CD4-positive, alpha-beta T cell treated with Interleukin-15 for 1 hour (primary cell): ENCODE results near the gene HAL.

ENCODE experiments used
- DNase-seq: peaks from one replicate; pipeline ENCODE4 v3.0.0-alpha.2; 2020

Gene HAL

DNA sequence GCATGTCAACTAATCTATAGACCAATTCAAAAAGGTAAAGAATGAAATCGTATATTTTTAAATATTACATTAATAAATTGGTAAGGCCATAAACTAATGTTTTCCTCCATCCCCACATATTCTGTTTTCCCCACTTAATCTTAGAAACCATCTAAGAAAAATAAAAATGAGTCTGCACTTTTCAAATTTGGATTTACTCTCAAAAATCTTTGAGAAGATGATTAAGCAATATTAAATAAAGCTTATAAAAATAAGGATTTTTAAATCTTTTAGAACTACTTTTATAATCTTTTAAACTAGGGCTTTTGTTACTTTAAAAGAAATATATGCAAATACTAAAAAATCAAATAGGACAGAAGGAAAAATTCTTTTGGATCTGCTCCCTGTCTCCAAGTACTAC is 10.6 kb upstream of the HAL start:
- DNase-seq: no peak

DNA sequence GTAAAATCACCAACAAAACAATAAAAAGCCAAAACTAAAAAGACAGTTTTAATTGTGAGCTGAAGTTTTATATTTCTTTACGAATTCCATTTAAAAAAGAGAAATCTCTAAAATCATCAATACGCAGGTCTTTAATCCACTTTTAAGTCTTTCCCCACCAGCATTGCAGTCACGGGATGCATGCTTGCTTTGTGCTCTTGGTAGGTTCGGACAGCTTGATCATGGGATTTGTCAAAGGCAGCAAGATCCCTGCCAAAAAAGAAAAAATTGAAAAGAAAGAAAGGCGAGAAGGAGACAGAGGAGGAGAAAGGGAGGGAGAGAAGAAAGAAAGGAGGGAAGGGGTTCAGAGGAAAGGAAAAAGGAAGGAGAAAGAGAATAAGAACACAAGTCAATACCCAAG is 4.7 kb upstream of the HAL start:
- DNase-seq: no peak

DNA sequence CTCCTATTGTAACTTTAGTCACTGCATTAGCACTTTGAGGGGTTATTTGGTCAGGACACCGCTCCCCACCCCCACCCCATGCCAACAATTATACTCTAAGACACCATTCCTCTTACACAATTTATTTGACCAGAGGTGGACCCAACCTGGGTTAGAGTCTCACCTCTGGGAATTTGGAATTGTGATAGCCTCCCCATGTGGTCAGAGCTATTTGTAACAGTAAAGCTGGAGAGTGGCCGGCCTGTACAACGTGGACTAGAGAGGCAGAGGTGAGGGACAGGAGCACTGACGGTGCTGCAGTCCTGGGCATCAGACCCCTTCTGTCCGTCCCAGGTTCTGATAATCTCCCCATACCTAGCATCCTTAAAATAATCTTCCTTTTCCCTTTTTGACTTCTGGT is 3.3 kb upstream of the HAL start:
- DNase-seq: no peak

DNA sequence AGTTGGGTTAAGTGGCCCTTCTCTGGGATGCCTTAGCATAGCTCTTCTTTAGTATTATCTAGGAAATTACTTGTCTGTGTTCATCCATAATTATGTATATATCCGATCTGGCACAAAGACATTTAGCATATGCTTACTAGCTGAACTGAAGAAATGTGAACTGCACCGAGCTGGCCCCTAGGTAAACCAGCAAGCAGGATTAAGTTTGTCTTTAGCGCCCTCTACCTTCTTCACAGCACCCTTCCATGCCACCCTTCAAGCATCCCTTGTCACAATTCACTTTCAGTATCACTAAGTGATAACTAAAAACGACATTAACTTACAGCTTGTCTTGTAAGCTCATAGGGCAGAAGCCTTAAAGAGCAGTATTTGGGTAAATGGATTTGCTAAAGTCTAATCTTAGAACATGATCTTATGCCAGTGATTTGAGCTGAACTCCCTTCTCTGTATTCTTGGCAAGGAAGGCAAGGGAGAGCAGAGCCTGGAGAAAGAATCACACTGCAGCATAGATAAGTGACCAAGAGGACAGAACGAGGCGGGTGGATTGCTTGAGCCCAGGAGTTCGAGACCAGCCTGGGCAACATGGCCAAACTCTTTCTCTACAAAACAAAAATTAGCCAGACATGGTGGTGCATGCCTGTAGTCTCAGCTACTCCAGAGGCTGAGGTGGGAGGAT is 2.6 kb upstream of the HAL start:
- DNase-seq: peak; percentile 53

DNA sequence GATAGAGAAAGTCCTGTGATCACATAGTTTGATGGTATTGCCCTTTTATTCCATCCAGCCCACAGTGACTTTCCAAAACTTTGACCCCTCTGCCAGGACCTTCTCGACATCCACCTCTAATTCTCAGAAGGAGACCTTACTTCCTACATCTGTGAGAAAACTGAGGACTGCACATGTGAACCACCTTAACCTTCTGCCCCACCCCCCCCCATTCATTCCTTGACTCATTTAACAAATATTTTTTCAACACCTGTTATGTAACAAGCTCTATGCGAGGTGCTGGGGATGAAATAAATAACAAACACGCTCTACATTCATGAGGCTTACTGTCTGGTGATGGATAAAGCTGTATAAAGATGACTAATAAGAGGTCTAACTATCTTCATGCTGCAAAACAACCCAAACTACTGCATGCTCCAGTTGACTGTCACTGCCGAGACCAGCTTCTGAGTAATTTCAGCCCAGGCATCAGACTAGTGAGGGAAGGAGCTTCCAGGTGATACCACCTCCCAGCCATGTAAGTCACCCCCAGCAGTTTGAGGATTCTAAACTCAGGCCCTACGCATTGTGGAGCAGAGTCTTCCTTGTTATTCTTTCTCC is 1.9 kb upstream of the HAL start:
- DNase-seq: no peak

DNA sequence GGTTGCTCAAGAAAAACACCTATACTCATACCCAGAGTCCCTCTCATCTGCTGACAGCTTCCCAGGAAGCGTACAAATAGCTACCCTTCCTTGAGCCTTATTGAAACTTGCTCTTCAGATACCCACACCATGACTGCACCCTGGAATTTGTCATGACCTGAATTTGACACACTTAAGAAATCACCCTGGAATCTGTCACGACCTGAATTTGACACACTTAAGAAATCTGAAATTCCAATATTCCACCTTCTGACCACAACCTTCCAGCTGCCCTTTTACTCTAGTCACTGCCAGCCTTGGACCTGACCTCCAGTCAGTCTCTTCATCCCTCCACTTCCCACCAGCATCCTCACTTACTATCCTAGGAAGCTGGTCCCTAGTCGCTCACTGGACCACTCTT is 1.1 kb upstream of the HAL start:
- DNase-seq: no peak

- no peak for DNase-seq
Observed at GRCh38 chr12:95995238-95996031, 709 bp downstream of the HAL start.

DNA sequence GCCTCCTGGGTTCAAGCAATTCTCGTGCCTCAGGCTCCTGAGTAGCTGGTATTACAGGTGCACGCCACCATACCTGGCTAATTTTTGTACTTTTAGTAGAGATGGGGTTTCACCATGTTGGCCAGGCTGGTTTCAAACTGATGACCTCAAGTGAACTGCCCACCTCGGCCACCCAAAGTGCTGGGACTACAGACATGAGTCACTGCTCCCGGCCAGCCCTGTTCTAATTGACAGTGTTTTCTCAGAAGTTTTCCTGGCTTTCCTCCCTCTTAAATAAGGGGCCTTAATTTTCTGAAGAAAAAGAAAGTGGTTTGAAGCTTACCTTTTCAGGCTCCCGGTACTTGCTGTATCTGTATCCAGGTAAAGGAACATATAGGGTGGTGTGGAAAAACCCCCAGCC is 1.7 kb downstream of the HAL start:
- DNase-seq: no peak

DNA sequence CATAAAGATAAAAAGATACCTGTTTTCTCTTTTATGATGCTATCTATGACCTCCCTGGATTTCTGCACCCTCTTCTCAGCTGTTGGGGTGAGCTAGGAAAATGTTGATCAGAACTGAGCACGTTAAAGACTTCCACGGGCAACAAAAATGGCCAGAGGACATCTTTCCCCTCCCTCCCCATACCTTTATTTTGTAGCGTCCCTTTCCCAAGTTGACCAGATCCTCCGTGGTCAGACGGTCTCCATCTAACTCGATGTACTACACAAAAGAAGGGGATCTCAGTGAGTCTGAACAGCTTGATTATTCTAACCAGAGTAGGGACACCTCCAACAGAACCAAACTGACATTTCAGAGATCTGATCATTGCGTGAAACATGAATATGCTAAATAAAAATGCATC is 2.2 kb downstream of the HAL start:
- DNase-seq: no peak

GRCh38 chr12:95990136-95990535 is 6.0 kb downstream of the HAL start:
- no peak for DNase-seq

DNA sequence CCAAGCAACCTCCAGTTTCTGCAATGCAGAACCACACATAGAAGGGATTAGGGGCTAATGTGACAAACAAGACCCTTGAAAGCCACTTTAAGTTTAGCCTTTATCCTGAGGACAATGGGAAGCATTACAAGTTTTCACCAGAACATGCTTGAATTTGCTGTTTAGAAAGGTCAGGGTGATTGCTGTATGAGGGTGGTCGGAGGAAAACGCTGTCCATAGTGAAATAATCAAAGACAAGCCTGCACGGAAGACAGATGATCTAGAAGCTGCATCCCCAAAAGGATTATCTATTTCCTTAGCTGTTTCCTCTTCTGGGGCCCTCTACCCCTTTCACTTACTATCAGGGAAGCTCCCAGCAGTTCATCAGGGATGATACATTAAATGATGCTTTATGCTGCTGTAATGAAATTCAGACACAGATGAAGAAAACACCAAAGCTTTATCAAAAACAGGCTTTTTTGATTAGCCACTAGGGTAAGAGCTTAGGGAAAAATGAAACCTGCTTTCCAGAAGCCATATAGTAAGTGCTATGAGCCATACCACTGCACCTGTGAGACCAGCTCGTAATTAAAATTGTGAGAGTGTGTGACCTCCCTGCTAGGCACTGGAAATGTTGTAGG is 6.5 kb downstream of the HAL start:
- DNase-seq: no peak

- no peak for DNase-seq
Observed at GRCh38 chr12:95988506-95989275, 7.5 kb downstream of the HAL start.

- no peak for DNase-seq
Observed at GRCh38 chr12:95986635-95987570, 9.2 kb downstream of the HAL start.

DNA sequence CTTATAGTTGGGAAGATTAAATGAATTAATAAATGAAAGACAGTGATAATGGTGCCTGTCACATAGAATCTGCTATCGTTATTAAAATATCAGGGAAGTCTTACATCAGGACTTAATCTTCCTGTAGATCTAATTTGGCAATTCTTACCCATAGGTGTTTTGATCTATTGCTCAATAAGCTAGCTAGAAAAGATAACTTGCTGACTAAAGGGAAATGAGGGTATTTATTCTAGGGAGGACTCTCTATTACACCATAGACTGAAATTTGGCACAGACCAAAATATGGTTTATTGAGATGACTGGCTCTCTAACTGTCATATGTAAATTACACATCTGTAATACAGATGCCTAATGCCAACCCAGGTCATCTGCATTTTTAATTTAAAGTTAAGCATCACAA is 11.5 kb downstream of the HAL start:
- no peak for DNase-seq

GRCh38 chr12:95982602-95983001 is 13.5 kb downstream of the HAL start:
- no peak for DNase-seq

GRCh38 chr12:95980437-95980836 is 15.7 kb downstream of the HAL start:
- no peak for DNase-seq

DNA sequence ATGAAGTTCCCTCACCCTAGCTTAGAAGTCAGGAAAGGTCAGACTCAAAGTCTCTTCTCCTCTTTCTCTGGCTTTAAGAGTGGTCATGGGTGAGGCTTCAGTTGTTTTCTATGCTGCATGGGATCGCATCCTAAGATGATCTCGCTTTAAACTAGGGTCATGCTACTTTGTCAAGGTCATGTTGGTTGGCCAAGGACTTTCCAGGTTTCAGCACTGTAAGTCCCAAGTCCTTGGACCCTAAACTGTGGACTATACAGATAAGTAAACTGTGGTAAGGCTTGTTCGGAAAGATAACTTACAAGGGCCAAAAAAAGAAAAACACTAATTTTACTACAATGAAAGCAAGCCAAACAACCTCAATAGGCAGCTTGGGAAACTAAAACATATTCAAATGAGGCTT is 17.4 kb downstream of the HAL start:
- DNase-seq: no peak

GRCh38 chr12:95978351-95978750 is 17.8 kb downstream of the HAL start:
- DNase-seq: no peak

DNA sequence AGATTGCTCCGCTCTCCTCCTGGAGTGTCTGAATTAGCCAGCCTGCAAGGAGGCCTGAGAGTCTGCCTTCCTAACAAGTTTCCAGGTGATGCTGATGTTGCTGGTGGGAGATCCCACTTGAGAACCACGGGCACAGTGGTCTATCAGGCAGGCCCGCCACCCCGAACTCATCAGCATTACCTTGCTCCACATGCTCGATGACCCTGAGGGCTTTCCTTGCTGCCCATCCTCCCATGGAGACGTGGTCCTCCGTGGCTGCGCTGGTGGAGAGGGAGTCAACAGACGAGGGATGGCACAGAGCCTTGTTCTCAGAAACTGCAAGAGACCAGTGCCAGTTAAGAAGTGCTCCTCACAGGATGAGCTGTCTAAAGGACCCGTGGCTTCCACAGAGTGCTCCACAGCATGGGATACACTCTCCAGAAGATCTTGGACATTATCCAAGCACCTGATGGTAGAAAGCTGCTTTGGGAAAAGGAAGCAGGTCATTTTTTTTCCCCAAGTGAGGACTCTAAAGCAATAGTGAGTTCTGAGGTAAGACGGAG is 18.3 kb downstream of the HAL start:
- no peak for DNase-seq

- DNase-seq: no peak
Observed at GRCh38 chr12:95976416-95976832, 19.7 kb downstream of the HAL start.

DNA sequence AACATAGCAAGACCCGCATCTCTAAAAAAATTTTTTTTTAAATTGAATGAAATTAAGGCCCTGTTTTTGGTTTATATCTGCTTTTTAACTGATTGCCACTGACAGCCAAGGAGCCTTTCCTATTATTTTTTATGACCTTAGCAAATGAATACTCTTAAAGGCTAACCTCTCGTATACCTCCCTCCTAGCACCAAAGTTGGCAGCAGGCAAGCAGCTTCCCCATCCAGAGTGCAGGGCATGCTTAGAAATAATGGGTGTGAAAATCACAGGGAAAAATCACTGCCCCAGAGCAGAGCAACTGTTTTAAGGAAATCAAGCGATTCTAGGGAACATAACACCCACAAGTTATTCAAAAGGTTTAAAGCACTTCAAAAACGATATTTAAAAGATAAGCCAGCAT is 20.7 kb downstream of the HAL start:
- DNase-seq: no peak

DNA sequence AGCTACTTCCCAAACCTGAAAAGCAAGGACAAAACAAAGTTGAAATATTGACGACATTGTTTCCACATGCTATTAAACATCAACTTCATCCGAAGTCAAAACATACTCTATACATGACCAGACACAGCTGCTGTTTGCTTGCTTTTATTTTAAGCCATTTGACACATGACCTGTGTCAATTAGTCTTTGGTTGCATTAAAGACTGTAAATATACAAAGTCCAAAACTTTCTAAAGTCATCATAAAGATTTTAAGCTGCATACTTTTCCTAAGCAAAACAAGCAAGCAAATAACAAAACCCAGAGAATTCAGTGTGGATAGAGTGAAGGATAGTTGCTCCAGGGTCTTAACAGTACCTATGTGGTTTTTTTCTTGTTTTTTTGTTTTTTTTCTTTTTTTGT is 21.8 kb downstream of the HAL start:
- no peak for DNase-seq
